ENCODE data around the gene DIP2C. TPM values are rescaled to one million over a fixed set of nuclear protein-coding genes. Genes with fewer than 3 reads are reported as not detected.

DIP2C gene
- total and polyA plus RNA-seq, 2 donors (not counting 1 experiment from before 2014, with no cell fraction given): 1.3 to 1.9 TPM

GRCh38 chr10:538895-539294, 150.6 kb downstream of the DIP2C start:
- CTCF ChIA-PET: no interaction called here
- intact Hi-C loops (cut with micrococcal nuclease): no loop called here
- Histone ChIP-seq H3K4me1 (ENCODE audit: control insufficient read depth in 2 of 2, insufficient read depth in 2 of 2, low read length in 2 of 2) (peaks cover 0 to 9% of the 10 kb centered on the region in 2 donors), H3K79me2 (ENCODE audit: control insufficient read depth, insufficient read depth, low read length) (no peaks in the 10 kb centered on the region), H3K9ac (ENCODE audit: low read length) (no peak overlapping the region), H4K20me1 (ENCODE audit: control insufficient read depth, insufficient read depth, low read length, poor library complexity, severe bottlenecking) (no peaks in the 10 kb centered on the region), H3K36me3 (replicated peaks in 1 of 2; ENCODE audit: control extremely low read depth in 1 of 2, control insufficient read depth in 1 of 2, extremely low read depth in 1 of 2, insufficient read depth in 2 of 2, low read length in 1 of 2) (no peaks in the 10 kb centered on the region), H3K4me3 (ENCODE audit: control extremely low read depth in 1 of 5, extremely low read depth in 1 of 5, insufficient read depth in 1 of 5, low read depth in 2 of 5, low read length in 4 of 5) (no peak overlapping the region), H3K27ac (ENCODE audit: low read length in 2 of 2) (no peak overlapping the region), H3K27me3 (replicated peaks in 1 of 4; ENCODE audit: control extremely low read depth in 1 of 4, control insufficient read depth in 3 of 4, insufficient read depth in 4 of 4, low read length in 3 of 4) (peaks cover 0 to 11% (median 8%) of the 10 kb centered on the region in 4 experiments), H3K9me3 (ENCODE audit: control extremely low read depth in 1 of 3, control insufficient read depth in 2 of 3, insufficient read depth in 1 of 3, low read length in 2 of 3) (peaks cover 0 to 4% (median 0%) of the 10 kb centered on the region in 3 donors), H2AFZ (ENCODE audit: insufficient read depth, low read depth, low read length, poor library complexity, severe bottlenecking) (no peak overlapping the region), H3K4me2 (replicated peaks; ENCODE audit: low read depth, low read length, poor library complexity, severe bottlenecking) (no peak overlapping the region)
- Mint-ChIP-seq H3K4me1 (peaks cover 9% of the 10 kb centered on the region), H3K9me3 (ENCODE audit: insufficient read depth) (no peaks in the 10 kb centered on the region), H3K4me3 (no peak overlapping the region), H3K27ac (no peak overlapping the region), H3K27me3 (peaks cover 51% of the 10 kb centered on the region)
- DNase-seq (no peak), ATAC-seq (ENCODE audit: low read depth) (no peak)
- POLR2A ChIA-PET: no interaction called here
- WGBS (ENCODE audit: insufficient coverage): 98% methylated on average over 7 of the region's 9 CpGs
- TF ChIP-seq EZH2 (IDR thresholded peaks at IDR 0.05; ENCODE audit: borderline replicate concordance, insufficient read depth, low read depth, low read length, poor library complexity, severe bottlenecking): no peak
- TF ChIP-seq CTCF (IDR thresholded peaks at IDR 0.05): no peak

- Mint-ChIP-seq H3K4me1 (peaks cover 5% of the 10 kb centered on the region), H3K4me3 (no peak overlapping the region), H3K27ac (no peak overlapping the region), H3K9me3 (ENCODE audit: insufficient read depth) (no peaks in the 10 kb centered on the region), H3K27me3 (peaks cover 37% of the 10 kb centered on the region)
- Histone ChIP-seq H3K27ac (ENCODE audit: low read length in 2 of 2) (no peak overlapping the region), H3K9ac (ENCODE audit: low read length) (no peak overlapping the region), H3K27me3 (replicated peaks in 1 of 4; ENCODE audit: control extremely low read depth in 1 of 4, control insufficient read depth in 3 of 4, insufficient read depth in 4 of 4, low read length in 3 of 4) (peaks cover 0 to 9% (median 7%) of the 10 kb centered on the region in 4 experiments), H3K4me2 (replicated peaks; ENCODE audit: low read depth, low read length, poor library complexity, severe bottlenecking) (no peak overlapping the region), H3K9me3 (ENCODE audit: control extremely low read depth in 1 of 3, control insufficient read depth in 2 of 3, insufficient read depth in 1 of 3, low read length in 2 of 3) (peaks cover 0 to 4% (median 0%) of the 10 kb centered on the region in 3 donors), H2AFZ (ENCODE audit: insufficient read depth, low read depth, low read length, poor library complexity, severe bottlenecking) (no peak overlapping the region), H4K20me1 (ENCODE audit: control insufficient read depth, insufficient read depth, low read length, poor library complexity, severe bottlenecking) (no peaks in the 10 kb centered on the region), H3K36me3 (replicated peaks in 1 of 2; ENCODE audit: control extremely low read depth in 1 of 2, control insufficient read depth in 1 of 2, extremely low read depth in 1 of 2, insufficient read depth in 2 of 2, low read length in 1 of 2) (no peaks in the 10 kb centered on the region), H3K4me3 (ENCODE audit: control extremely low read depth in 1 of 5, extremely low read depth in 1 of 5, insufficient read depth in 1 of 5, low read depth in 2 of 5, low read length in 4 of 5) (no peak overlapping the region), H3K79me2 (ENCODE audit: control insufficient read depth, insufficient read depth, low read length) (no peaks in the 10 kb centered on the region), H3K4me1 (ENCODE audit: control insufficient read depth in 2 of 2, insufficient read depth in 2 of 2, low read length in 2 of 2) (peaks cover 0 to 7% of the 10 kb centered on the region in 2 donors)
- intact Hi-C loops (cut with micrococcal nuclease): no loop called here
- ATAC-seq (ENCODE audit: low read depth): no peak
- CTCF ChIA-PET: no interaction called here
- DNase-seq: no peak
- POLR2A ChIA-PET: no interaction called here
- WGBS (ENCODE audit: insufficient coverage): 73% methylated on average over 2 of the region's 5 CpGs
- TF ChIP-seq CTCF (IDR thresholded peaks at IDR 0.05): no peak
- TF ChIP-seq EZH2 (IDR thresholded peaks at IDR 0.05; ENCODE audit: borderline replicate concordance, insufficient read depth, low read depth, low read length, poor library complexity, severe bottlenecking): no peak
These were observed 152.5 kb downstream of the DIP2C start for GRCh38 chr10:536935-537334.
